ENCODE results near the gene IGSF5. TPM values are rescaled to one million over a fixed set of nuclear protein-coding genes. Genes with fewer than 3 reads are reported as not detected.

Gene IGSF5
- total and polyA plus RNA-seq, 10 of the 15 experiments (the other 5 are each of a cell fraction or from before 2014, with no cell fraction given), result not detected

GRCh38 chr21:39850333-39850732 lies 105.3 kb downstream of the IGSF5 start:
- Histone ChIP-seq H3K9ac (ENCODE audit: control insufficient read depth, insufficient read depth, low read length) (no peak overlapping the region), H3K79me2 (ENCODE audit: control insufficient read depth, insufficient read depth, low read length) (no peaks in the 10 kb centered on the region), H2AFZ (ENCODE audit: control insufficient read depth, low read depth, low read length) (no peak overlapping the region), H3K27me3 (replicated peaks in 1 of 2; ENCODE audit: control insufficient read depth in 2 of 2, insufficient read depth in 2 of 2, low read length in 1 of 2) (no peaks in the 10 kb centered on the region), H3K4me1 (ENCODE audit: control insufficient read depth, insufficient read depth, low read length) (no peaks in the 10 kb centered on the region), H3K9me3 (replicated peaks; ENCODE audit: control insufficient read depth, insufficient read depth, low read length) (no peaks in the 10 kb centered on the region; the same call in 2 of the 3 replicates), H4K20me1 (ENCODE audit: control insufficient read depth, insufficient read depth) (no peaks in the 10 kb centered on the region), H3K27ac (ENCODE audit: control insufficient read depth, insufficient read depth) (no peak overlapping the region), H3K4me2 (ENCODE audit: control insufficient read depth, insufficient read depth) (no peak overlapping the region), H3K36me3 (ENCODE audit: control insufficient read depth in 2 of 2, insufficient read depth in 2 of 2, low read length in 1 of 2) (no peaks in the 10 kb centered on the region), H3K4me3 (no peak overlapping the region)
- TF ChIP-seq RUNX3 (IDR thresholded peaks at IDR 0.05; ENCODE audit: low read length), result no peak
- TF ChIP-seq SMARCA5 (IDR thresholded peaks at IDR 0.05), result no peak
- TF ChIP-seq HDGF (IDR thresholded peaks at IDR 0.05), result no peak
- TF ChIP-seq GATAD2B (conservative IDR thresholded peaks at IDR 0.05; ENCODE audit: low read depth), result no peak
- TF ChIP-seq MLLT1 (IDR thresholded peaks at IDR 0.05), result no peak
- no peak for TF ChIP-seq NR2C1 (IDR thresholded peaks at IDR 0.05)
- no TSS peak for BruUV-seq (replicated peaks)
- intact Hi-C loops (cut with micrococcal nuclease; ENCODE audit: unreplicated experiment) (no loop called here), in situ Hi-C loops (cut with MboI) (no loop called here)
- CTCF ChIA-PET, result no interaction called here
- FAIRE-seq (no peak), ATAC-seq (no peak), DNase-seq (ENCODE audit: low read depth, low spot score) (no peak)
- POLR2A ChIA-PET, result no interaction called here
- SMC1A ChIA-PET (ENCODE audit: uncharacterized antibody, unreplicated experiment), result no interaction called here
- 0% methylated on average over 2 of the region's 2 CpGs for WGBS (ENCODE audit: insufficient coverage, insufficient replicate concordance, low lambda C conversion rate, missing lambda C conversion rate)
- RAD21 ChIA-PET (ENCODE audit: unreplicated experiment), result no interaction called here

GRCh38 chr21:39851002-39851618 lies 106.1 kb downstream of the IGSF5 start:
- no peak overlapping the region for H3K9ac ChIP-seq (ENCODE audit: control insufficient read depth, insufficient read depth, low read length)
- H3K4me1 ChIP-seq (ENCODE audit: control insufficient read depth, insufficient read depth, low read length), result no peaks in the 10 kb centered on the region
- H3K27me3 ChIP-seq (replicated peaks in 1 of 2; ENCODE audit: control insufficient read depth in 2 of 2, insufficient read depth in 2 of 2, low read length in 1 of 2), result no peaks in the 10 kb centered on the region
- H3K36me3 ChIP-seq (ENCODE audit: control insufficient read depth in 2 of 2, insufficient read depth in 2 of 2, low read length in 1 of 2), result no peaks in the 10 kb centered on the region
- intact Hi-C loops (cut with micrococcal nuclease; ENCODE audit: unreplicated experiment), result no loop called here
- BruUV-seq (replicated peaks), result no TSS peak
- no peaks in the 10 kb centered on the region for H4K20me1 ChIP-seq (ENCODE audit: control insufficient read depth, insufficient read depth)
- 44% methylated on average over 7 of the region's 7 CpGs for WGBS (ENCODE audit: insufficient coverage, insufficient replicate concordance, low lambda C conversion rate, missing lambda C conversion rate)
- no peak overlapping the region for H3K4me2 ChIP-seq (ENCODE audit: control insufficient read depth, insufficient read depth)
- DNase-seq (ENCODE audit: low read depth, low spot score), result no peak
- H2AFZ ChIP-seq (ENCODE audit: control insufficient read depth, low read depth, low read length), result no peak overlapping the region
- ATAC-seq, result no peak
- ChIA-PET SMC1A (ENCODE audit: uncharacterized antibody, unreplicated experiment) (no interaction called here), CTCF (no interaction called here), RAD21 (ENCODE audit: unreplicated experiment) (no interaction called here), POLR2A (no interaction called here)
- H3K79me2 ChIP-seq (ENCODE audit: control insufficient read depth, insufficient read depth, low read length), result no peaks in the 10 kb centered on the region
- H3K9me3 ChIP-seq (replicated peaks; ENCODE audit: control insufficient read depth, insufficient read depth, low read length), result no peaks in the 10 kb centered on the region; the same call in 2 of the 3 replicates
- H3K4me3 ChIP-seq, result no peak overlapping the region
- FAIRE-seq, result no peak
- TF ChIP-seq TBL1XR1 (IDR thresholded peaks at IDR 0.05; ENCODE audit: low read depth, low read length) (no peak), E2F4 (IDR thresholded peaks at IDR 0.05; ENCODE audit: low read depth, low read length) (no peak), ZSCAN29 (IDR thresholded peaks at IDR 0.05) (no peak), GATAD2B (conservative IDR thresholded peaks at IDR 0.05; ENCODE audit: low read depth) (no peak), SREBF2 (IDR thresholded peaks at IDR 0.05; ENCODE audit: low read length) (no peak)
- in situ Hi-C loops (cut with MboI), result no loop called here
- H3K27ac ChIP-seq (ENCODE audit: control insufficient read depth, insufficient read depth), result no peak overlapping the region

Data from GM12878 (cell line).